Activated naive CD8-positive, alpha-beta T cell treated with anti-CD3 and anti-CD28 coated beads for 36 hours (primary cell): ENCODE measurements around the gene RASAL2. TPM values are rescaled to one million over a fixed set of nuclear protein-coding genes. Genes with fewer than 3 reads are reported as not detected.
"Not testable (repeated sequence)": the region's sequence is repeated elsewhere in the genome, so short reads cannot be mapped to it uniquely, and the experiment has no call there.

Experiments
- DNase-seq: peaks from one replicate; pipeline ENCODE4 v3.0.0; 2021
- H3K27ac Mint-ChIP-seq: one replicate; pipeline ENCODE4 v1.8.0; 2022; ENCODE audit warnings: mild to moderate bottlenecking, moderate library complexity, mixed read lengths
- H3K27me3 Mint-ChIP-seq: one replicate; pipeline ENCODE4 v1.8.0; 2022; ENCODE audit warnings: mild to moderate bottlenecking, mixed read lengths
- H3K36me3 Mint-ChIP-seq: one replicate; pipeline ENCODE4 v1.8.0; 2021; ENCODE audit warnings: mild to moderate bottlenecking, mixed read lengths
- H3K4me1 Mint-ChIP-seq: one replicate; pipeline ENCODE4 v1.8.0; 2021; ENCODE audit warnings: mixed read lengths
- H3K4me3 Mint-ChIP-seq: one replicate; pipeline ENCODE4 v1.8.0; 2022; ENCODE audit warnings: mild to moderate bottlenecking, moderate library complexity, mixed read lengths
- H3K9me3 Mint-ChIP-seq: one replicate; pipeline ENCODE4 v1.8.0; 2022; ENCODE audit warnings: mixed read lengths
- total RNA-seq, 2 experiments: library from RNA; stranded (reverse); gene quantifications; one replicate each; pipeline ENCODE4 v1.2.3, GENCODE V29; 2021

The RASAL2 gene
- total RNA-seq, 2 experiments from 2014 or later: not detected

DNA sequence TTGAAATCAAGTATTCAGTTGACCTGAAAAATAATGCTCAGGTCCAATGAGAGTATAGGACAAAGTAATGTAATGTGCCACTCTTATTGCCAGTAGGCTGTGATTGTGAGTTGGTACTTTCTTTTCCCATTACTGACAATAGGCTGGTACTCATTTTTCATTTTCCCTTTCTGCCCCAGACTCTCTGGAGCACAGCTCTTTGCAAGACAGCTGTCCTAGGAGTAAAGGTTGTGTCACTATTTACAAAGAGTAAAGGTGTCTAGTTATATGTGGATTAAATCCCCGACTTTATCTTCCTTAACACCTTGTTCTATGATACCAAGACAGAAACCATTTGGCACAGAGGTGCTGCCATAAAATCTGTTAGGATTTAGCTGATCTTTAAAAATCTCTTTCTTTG lies 32.3 kb upstream of the RASAL2 start:
- DNase-seq: no peak
- no peaks in the 10 kb centered on the region for H3K36me3 Mint-ChIP-seq
- H3K4me1 Mint-ChIP-seq: no peaks in the 10 kb centered on the region
- H3K9me3 Mint-ChIP-seq: no peaks in the 10 kb centered on the region
- H3K27me3 Mint-ChIP-seq: no peaks in the 10 kb centered on the region
- no peak overlapping the region for H3K4me3 Mint-ChIP-seq
- H3K27ac Mint-ChIP-seq: no peak overlapping the region

- no peak overlapping the region for H3K27ac Mint-ChIP-seq
- H3K4me1 Mint-ChIP-seq: no peaks in the 10 kb centered on the region
- no peak overlapping the region for H3K4me3 Mint-ChIP-seq
- no peaks in the 10 kb centered on the region for H3K27me3 Mint-ChIP-seq
- no peaks in the 10 kb centered on the region for H3K9me3 Mint-ChIP-seq
- no peak for DNase-seq
- H3K36me3 Mint-ChIP-seq: no peaks in the 10 kb centered on the region
Measured at GRCh38 chr1:178064191-178064821, 29.6 kb upstream of the RASAL2 start.

DNA sequence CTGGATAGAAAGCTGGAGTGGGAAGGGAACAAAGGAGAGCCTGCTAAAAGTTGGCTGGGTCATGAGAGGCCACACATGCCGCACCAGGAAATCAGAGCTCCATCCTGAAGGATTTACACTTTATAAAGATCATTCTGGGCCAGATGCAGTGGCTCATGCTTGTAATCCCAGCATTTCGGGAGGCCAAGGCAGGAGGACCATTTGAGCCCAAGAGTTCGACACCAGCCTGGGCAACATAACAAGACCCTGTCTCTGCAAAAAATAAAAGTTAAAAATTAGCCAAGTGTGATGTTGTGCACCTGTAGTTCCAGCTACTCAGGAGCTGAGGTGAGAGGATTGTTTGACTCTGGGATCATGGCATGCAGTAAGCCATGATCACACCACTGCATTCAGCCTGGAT lies 28.7 kb upstream of the RASAL2 start:
- no peak overlapping the region for H3K4me3 Mint-ChIP-seq
- H3K9me3 Mint-ChIP-seq: no peaks in the 10 kb centered on the region
- H3K27ac Mint-ChIP-seq: no peak overlapping the region

GRCh38 chr1:178066296-178066907 lies 27.5 kb upstream of the RASAL2 start:
- Mint-ChIP-seq H3K4me3 (no peak overlapping the region), H3K9me3 (no peaks in the 10 kb centered on the region), H3K4me1 (no peaks in the 10 kb centered on the region), H3K27me3 (no peaks in the 10 kb centered on the region), H3K36me3 (no peaks in the 10 kb centered on the region), H3K27ac (no peak overlapping the region)
- DNase-seq: no peak

More for the DNA sequence above, 28.7 kb upstream of the RASAL2 start:
- H3K4me1 Mint-ChIP-seq: no peaks in the 10 kb centered on the region
- DNase-seq: no peak
- no peaks in the 10 kb centered on the region for H3K36me3 Mint-ChIP-seq
- no peaks in the 10 kb centered on the region for H3K27me3 Mint-ChIP-seq

GRCh38 chr1:178066908-178067614 lies 26.8 kb upstream of the RASAL2 start:
- no peak overlapping the region for H3K27ac Mint-ChIP-seq
- H3K4me1 Mint-ChIP-seq: no peaks in the 10 kb centered on the region
- DNase-seq: no peak
- H3K9me3 Mint-ChIP-seq: no peaks in the 10 kb centered on the region
- no peaks in the 10 kb centered on the region for H3K27me3 Mint-ChIP-seq
- no peak overlapping the region for H3K4me3 Mint-ChIP-seq
- no peaks in the 10 kb centered on the region for H3K36me3 Mint-ChIP-seq

DNA sequence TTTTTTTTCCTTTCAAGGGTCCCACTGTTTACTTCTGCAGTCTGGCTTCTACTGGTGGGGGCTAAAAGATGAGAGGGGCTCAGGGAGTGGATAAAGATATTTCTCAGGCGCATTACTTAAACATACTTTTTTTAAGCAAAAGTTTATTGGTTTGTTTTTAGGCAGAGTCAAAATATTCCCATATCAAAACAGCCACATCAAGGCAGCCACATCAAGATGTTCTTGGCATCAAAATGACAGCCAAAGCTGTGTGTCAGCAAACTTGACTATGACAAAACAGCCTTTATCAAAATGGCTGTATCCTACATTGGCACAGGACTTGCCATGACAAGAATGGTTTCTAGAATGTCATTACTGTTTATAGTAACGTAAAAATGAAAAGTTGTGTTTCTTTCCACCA lies 22.1 kb upstream of the RASAL2 start:
- Mint-ChIP-seq H3K27ac (no peak overlapping the region), H3K4me3 (no peak overlapping the region), H3K9me3 (no peaks in the 10 kb centered on the region), H3K36me3 (no peaks in the 10 kb centered on the region), H3K27me3 (peaks cover 13% of the 10 kb centered on the region), H3K4me1 (no peaks in the 10 kb centered on the region)
- DNase-seq: no peak

DNA sequence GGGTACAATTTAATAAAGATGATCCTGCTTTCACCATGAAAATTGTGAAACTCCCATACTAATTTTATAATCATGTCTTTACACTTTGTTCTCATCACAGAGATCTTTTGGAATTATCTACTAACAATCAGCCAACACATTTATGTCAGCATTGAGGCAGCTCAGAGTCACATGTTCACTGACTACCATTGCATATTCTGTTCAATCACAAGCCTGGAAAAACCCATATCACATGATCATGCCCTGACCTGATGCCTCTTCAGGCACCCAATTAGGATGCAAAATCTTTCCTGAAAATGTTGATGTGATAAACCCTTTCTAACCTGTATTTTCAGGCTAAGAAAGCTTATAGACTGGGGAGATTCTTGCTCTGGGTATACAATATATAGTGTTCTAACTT lies 21.6 kb upstream of the RASAL2 start:
- no peak for DNase-seq
- H3K4me1 Mint-ChIP-seq: no peaks in the 10 kb centered on the region
- H3K9me3 Mint-ChIP-seq: no peaks in the 10 kb centered on the region
- H3K36me3 Mint-ChIP-seq: no peaks in the 10 kb centered on the region
- no peak overlapping the region for H3K27ac Mint-ChIP-seq
- H3K4me3 Mint-ChIP-seq: no peak overlapping the region
- H3K27me3 Mint-ChIP-seq: peaks cover 13% of the 10 kb centered on the region

DNA sequence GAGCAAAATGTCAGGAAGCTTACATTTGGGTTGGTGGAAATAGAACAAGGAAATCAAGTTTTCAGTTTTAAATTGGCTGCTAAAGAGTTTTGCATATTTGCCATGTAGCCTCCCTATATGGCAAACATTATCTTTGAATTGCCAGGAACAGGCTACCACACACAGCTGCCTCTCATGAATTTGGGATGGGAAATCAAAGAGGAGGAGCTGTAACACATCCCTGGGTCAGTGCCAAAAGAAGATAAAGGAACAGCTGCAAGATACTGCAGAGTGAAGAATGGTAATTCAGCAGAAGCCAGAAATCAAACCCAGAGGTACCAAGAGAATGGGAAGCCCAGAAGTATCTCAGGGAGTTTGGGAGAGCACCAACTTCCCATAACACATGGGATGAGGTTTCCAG lies 18.6 kb upstream of the RASAL2 start:
- no peak overlapping the region for H3K27ac Mint-ChIP-seq

GRCh38 chr1:178076607-178077006 lies 17.3 kb upstream of the RASAL2 start:
- Mint-ChIP-seq H3K4me1 (no peaks in the 10 kb centered on the region), H3K27me3 (peaks cover 17% of the 10 kb centered on the region), H3K9me3 (peaks cover 2% of the 10 kb centered on the region), H3K27ac (no peak overlapping the region), H3K36me3 (no peaks in the 10 kb centered on the region), H3K4me3 (no peak overlapping the region)
- DNase-seq: no peak

More for the DNA sequence above, 18.6 kb upstream of the RASAL2 start:
- peaks cover 17% of the 10 kb centered on the region for H3K27me3 Mint-ChIP-seq
- H3K9me3 Mint-ChIP-seq: no peaks in the 10 kb centered on the region
- no peaks in the 10 kb centered on the region for H3K4me1 Mint-ChIP-seq
- H3K4me3 Mint-ChIP-seq: no peak overlapping the region
- DNase-seq: no peak
- H3K36me3 Mint-ChIP-seq: no peaks in the 10 kb centered on the region

DNA sequence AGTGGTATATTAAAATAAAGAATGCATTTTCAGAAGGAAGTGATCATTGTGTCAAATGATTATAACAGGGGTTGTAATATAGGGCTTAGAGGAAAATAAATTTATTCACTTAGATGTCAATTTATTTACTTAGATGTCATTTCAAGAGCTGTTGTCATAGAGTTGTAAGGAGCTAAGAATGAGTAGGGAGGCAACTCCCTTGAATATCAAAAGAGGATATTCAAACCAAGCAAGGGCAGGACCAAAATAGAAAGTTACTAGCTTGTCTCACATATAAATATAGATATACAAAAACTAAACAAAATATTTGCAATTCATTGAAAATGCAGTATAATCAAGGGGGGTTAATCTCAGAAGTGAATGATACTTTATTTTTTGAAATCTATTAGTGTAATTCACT lies 16.0 kb upstream of the RASAL2 start:
- DNase-seq: no peak
- H3K27ac Mint-ChIP-seq: no peak overlapping the region
- H3K4me3 Mint-ChIP-seq: no peak overlapping the region
- peaks cover 17% of the 10 kb centered on the region for H3K27me3 Mint-ChIP-seq
- H3K36me3 Mint-ChIP-seq: no peaks in the 10 kb centered on the region
- H3K9me3 Mint-ChIP-seq: peaks cover 4% of the 10 kb centered on the region
- no peaks in the 10 kb centered on the region for H3K4me1 Mint-ChIP-seq

- H3K4me1 Mint-ChIP-seq: no peaks in the 10 kb centered on the region
Measured at GRCh38 chr1:178086294-178086693, 7.6 kb upstream of the RASAL2 start.

GRCh38 chr1:178086766-178087165 lies 7.1 kb upstream of the RASAL2 start:
- H3K27ac Mint-ChIP-seq: no peak overlapping the region
- H3K4me1 Mint-ChIP-seq: no peaks in the 10 kb centered on the region
- H3K9me3 Mint-ChIP-seq: peaks cover 6% of the 10 kb centered on the region
- peaks cover 2% of the 10 kb centered on the region for H3K36me3 Mint-ChIP-seq
- no peak overlapping the region for H3K4me3 Mint-ChIP-seq
- peaks cover 33% of the 10 kb centered on the region for H3K27me3 Mint-ChIP-seq
- DNase-seq: no peak

More at GRCh38 chr1:178086294-178086693, 7.6 kb upstream of the RASAL2 start:
- Mint-ChIP-seq H3K4me3 (no peak overlapping the region), H3K27ac (no peak overlapping the region), H3K9me3 (peaks cover 6% of the 10 kb centered on the region), H3K36me3 (peaks cover 2% of the 10 kb centered on the region), H3K27me3 (peaks cover 28% of the 10 kb centered on the region)
- no peak for DNase-seq

DNA sequence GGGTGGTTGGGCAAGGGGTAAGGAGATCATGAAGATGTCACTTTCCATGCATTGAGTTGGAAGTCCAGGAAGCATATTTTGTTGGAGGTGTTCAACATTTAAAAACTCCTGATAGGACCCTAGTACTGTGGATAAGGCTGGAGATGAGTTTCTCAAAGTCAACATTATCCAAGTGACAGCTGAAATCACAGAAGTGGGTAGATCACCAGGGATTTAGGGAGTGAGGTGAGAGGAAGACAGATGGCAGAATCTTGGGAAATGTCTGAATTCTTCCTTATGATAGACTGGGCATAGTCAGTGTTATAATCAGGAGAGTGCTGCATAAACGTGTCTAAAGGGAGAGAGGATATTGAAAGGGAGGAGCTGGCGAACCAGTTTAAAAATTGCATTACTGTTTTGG lies 5.3 kb upstream of the RASAL2 start:
- no peak overlapping the region for H3K27ac Mint-ChIP-seq

DNA sequence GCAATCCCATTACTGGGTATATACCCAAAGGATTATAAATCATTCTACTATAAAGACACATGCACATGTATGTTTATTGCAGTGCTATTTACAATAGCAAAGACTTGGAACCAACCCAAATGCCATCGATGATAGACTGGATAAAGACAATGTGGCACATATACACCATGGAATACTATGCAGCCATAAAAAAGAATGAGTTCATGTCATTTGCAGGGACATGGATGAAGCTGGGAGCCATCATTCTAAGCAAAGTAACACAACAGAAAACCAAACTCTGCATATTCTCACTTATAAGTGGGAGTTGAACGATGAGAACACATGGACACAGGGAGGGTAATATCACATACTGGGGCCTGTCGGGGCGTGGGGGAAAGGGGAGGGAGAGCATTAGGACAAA lies 2.5 kb upstream of the RASAL2 start:
- DNase-seq, H3K4me3 Mint-ChIP-seq, H3K4me1 Mint-ChIP-seq, H3K36me3 Mint-ChIP-seq, H3K9me3 Mint-ChIP-seq, H3K27ac Mint-ChIP-seq: not testable (repeated sequence)
- H3K27me3 Mint-ChIP-seq: peaks cover 70% of the 10 kb centered on the region

More for the DNA sequence above, 5.3 kb upstream of the RASAL2 start:
- peaks cover 49% of the 10 kb centered on the region for H3K27me3 Mint-ChIP-seq
- H3K4me1 Mint-ChIP-seq: peaks cover 6% of the 10 kb centered on the region
- peaks cover 6% of the 10 kb centered on the region for H3K36me3 Mint-ChIP-seq
- no peak for DNase-seq
- H3K4me3 Mint-ChIP-seq: no peak overlapping the region
- peaks cover 4% of the 10 kb centered on the region for H3K9me3 Mint-ChIP-seq

GRCh38 chr1:178091986-178092745 lies 1.7 kb upstream of the RASAL2 start:
- Mint-ChIP-seq H3K9me3 (peaks cover 8% of the 10 kb centered on the region), H3K27ac (no peak overlapping the region), H3K4me3 (no peak overlapping the region), H3K36me3 (peaks cover 6% of the 10 kb centered on the region), H3K4me1 (peaks cover 9% of the 10 kb centered on the region), H3K27me3 (peaks cover 77% of the 10 kb centered on the region)
- no peak for DNase-seq
